NB4 (cell line): ENCODE measurements around the gene CTCF.

Source experiments
- CTCF ChIP-seq: IDR thresholded peaks from one replicate; pipeline ENCODE4 v1.5.1; 2012; ENCODE audit warnings: low read depth, low read length
- MYC ChIP-seq: IDR thresholded peaks from 2 replicates; pipeline ENCODE4 v1.6.1; 2011; ENCODE audit warnings: low read depth, low read length
- POLR2A ChIP-seq: IDR thresholded peaks from 2 replicates; pipeline ENCODE4 v1.6.1; 2011; ENCODE audit warnings: mild to moderate bottlenecking; ENCODE audit not compliant: insufficient read length; ENCODE audit errors: extremely low read depth

GRCh38 chr16:67651847-67652246, 89.5 kb downstream of the CTCF start:
- no peak for TF ChIP-seq POLR2A
- no peak for TF ChIP-seq CTCF
- TF ChIP-seq MYC: no peak
